GM19238 (cell line): Measurements from ENCODE around the gene THRB.

Experiments used
- DNase-seq: peaks from one replicate; pipeline ENCODE4 v3.0.0; 2011; ENCODE audit warnings: low spot score; ENCODE audit not compliant: insufficient read length

Gene THRB

GRCh38 chr3:24490151-24490550, 4.5 kb downstream of the THRB start:
- DNase-seq: no peak

- no peak for DNase-seq
These were observed 7.1 kb downstream of the THRB start for GRCh38 chr3:24487325-24488262.

DNA sequence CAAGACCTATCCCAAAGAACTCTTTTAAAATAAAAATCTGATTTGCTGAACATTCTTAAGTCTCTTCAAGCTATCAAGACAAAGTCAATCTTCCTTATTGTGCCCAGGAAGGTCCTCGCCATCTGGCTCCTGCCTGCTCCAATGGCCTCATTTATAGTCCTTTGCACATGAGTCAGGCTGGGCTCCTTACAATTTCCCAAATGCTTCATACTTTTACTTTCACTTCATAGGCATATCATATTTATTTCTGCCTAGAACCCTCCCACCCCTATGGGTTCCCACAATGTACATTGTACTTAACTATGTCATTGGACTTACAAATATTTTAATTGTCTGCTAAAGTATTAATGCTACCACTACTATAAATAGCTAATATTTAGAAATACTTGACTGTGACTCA, 9.1 kb downstream of the THRB start:
- no peak for DNase-seq

- no peak for DNase-seq
These were observed 10.8 kb downstream of the THRB start for GRCh38 chr3:24483873-24484272.

DNA sequence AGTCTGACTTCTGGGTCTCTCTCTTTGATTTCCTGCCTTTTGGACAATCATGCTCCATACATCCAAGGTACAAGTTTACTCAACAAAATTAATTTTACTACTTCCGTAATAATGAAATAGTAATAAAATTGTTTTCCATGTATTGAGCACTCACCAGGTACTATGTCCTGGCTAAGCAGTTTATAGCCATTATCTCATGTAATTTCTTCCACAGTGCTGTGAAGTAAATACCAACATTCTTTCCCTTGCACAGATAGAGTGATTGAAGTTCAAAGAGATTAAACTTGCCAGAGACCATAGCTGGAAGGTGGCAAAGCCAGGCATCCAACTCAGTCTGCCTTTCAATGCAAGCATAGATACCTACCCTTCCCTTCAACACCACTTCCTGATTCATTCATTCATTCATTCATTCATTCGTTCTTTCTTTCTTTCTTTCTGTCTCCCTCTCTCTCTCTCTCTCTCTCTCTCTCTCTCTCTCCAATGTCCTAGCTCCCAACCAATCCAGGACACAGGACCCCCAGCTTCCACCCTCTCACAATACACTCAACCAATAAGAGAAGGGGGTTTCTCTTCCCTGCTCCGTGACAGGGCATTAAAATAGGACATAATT, 12.4 kb downstream of the THRB start:
- DNase-seq: no peak

DNA sequence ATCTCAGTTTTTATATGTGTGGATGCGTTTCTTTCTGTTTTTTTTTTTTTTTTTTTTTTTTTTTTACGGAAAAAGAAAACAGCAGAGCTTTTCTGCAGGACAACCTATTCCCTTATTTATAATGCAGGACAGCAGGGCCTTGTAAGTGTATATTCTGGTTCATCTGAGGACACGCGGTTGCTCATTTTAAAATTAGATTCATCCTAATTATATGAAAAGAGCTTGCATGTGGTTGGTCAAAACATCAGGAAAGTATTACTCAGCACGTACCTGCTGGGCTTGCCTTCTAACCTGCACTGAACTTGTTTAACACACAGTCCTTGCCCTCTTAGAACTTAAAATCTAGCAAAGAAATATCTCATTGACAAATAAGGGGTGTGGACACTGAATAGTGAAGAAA, 13.5 kb downstream of the THRB start:
- DNase-seq: no peak

GRCh38 chr3:24480497-24480896, 14.2 kb downstream of the THRB start:
- no peak for DNase-seq

DNA sequence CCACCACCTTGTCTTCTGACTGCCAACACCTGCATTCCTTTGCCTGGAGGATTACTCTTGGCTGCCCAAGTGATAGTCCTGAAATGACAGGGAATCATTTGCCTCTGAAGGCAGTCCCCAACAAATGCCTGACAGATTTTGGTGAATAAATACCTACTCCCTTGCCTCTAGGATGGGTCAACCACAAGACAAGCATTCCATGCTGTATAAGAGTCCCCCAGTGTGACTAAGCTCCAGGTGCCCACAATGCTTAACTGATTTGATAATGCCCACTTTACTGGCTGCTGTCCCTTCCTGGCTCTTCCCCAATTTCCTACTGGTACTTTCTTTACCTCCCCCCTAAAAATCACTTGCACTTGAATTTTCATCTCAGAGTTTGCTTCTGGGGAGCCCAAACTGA, 14.8 kb downstream of the THRB start:
- DNase-seq: no peak

GRCh38 chr3:24476871-24477656, 17.6 kb downstream of the THRB start:
- DNase-seq: no peak

DNA sequence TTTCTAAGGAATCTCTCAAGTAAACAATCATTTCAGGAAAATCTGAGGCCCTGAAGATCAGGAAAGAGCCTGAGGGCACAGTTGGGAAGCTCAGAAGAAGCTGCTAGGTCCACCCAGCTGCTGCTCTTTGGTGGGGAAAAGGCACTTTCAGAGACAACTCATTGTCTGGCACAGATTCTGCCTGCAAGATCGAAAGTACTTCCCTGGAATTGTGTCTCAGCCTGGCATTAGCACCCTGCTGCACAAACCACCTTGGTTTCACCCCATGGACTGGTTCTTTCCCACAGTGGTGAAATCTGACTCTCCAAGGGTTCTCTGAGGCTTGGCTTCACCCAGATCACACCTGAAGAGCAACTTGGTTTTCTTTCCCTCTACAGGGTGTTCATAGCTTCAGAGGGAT, 18.7 kb downstream of the THRB start:
- DNase-seq: no peak

DNA sequence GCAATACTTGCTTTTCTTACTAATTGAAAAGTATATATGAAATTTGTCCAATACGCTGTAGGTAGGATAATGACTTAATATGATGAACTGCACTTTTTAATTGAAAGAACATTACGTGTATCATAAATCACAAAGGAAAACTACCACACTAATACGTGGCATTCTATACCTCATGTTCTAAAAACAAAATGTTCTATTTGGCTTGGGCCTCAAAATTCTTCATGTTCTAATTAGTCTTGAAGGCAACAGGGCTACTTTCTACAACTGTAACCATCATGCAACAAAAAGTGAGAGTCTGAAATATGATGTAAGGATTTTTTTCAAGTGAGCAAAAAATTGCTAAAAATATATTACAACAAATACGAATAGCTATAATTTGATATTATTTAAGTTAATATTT, 19.8 kb downstream of the THRB start:
- no peak for DNase-seq

GRCh38 chr3:24472358-24472757, 22.3 kb downstream of the THRB start:
- no peak for DNase-seq

DNA sequence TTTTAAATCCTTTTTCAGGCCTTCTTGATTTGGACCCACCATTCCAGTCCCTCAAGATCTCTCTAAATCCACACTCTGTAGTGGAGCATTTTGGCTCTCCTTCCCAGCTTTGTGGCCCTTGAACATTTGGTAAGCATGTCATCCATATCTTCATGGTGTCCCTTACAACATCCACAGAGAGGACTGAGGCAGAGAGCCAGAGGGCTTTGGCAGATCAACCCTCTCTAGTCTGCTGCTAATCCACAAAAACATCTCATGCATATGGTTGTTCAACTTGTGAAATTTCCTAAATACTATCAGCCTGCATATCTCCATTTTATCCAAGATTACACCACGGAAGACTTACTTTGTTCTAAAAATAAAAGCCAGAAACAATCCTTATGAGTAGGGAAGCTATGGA, 23.2 kb downstream of the THRB start:
- DNase-seq: no peak

DNA sequence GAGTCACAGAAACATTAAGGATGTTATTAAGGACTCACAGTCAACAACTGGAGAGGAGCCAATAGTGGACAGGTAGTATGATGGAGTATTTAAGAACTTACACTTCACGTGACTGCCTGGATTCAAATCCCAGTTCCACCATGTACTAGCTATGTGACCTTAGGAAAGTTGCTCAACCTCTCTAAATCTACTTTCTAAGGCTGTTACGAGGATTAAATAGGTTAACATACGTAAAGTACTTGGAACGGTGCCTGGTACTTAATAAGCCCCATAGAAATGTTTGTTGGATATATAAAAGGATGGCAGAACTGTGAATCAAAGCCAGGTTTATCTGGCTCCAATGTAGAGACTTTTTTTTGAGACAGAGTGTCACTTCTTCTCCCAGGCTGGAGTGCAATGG, 24.4 kb downstream of the THRB start:
- no peak for DNase-seq

DNA sequence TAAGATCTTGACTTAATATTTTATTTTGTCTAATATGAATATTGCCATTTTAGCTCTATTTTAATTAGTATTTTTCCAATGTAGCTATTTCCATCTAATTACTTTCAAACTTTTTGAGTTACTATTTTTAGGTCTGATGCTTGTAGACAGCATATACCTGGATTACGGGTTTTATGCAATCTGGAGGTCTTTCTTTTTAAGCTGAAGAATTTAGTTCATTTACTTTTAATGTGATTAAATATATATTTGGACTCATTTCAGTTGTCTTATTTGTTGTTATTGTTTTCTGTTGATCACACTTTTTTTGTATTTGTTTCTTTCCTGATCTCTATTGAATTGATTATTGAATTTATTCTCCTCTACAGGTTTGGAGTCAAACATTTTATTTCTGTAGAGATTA, 30.3 kb downstream of the THRB start:
- DNase-seq: no peak

DNA sequence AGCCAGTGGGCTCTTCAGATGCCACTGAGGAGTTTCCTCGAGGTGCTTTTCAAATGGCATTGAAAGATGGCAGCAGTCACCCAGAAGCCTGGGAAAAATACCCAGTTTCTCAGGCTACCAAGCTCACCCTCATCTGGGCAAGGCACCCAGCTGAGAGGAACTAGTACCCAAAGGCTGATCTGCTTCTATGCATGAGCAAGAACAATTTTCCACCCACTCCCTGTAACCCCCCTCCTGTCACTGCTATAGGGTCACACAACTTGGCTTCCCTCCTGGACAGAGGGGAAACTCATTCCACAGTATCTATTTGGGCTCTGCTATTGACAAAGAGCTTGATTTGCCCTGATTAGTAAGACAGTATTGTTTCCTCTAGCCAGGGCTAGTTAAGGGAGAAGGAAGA, 31.9 kb downstream of the THRB start:
- DNase-seq: no peak

DNA sequence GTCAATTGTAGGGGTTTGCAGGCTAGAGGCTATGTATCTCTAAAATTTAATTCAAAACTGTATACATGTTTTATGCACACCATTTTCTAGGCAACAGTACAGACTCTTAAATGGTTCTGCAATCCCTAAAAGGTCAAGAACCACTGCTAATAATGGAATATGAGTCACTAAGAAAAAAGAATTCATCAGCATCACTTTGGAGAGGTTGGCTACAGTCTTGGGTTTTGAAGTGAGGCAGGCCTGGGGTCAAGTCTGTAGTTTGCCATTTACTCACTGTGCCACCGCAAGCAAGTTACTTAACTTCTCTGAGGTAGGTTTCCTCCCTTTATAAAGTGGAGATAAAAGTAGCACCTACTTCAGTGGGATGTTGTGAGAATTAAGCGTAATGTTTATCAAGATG, 33.7 kb downstream of the THRB start:
- no peak for DNase-seq

- no peak for DNase-seq
These were observed 36.9 kb downstream of the THRB start for GRCh38 chr3:24457719-24458118.

GRCh38 chr3:24454856-24455255, 39.8 kb downstream of the THRB start:
- no peak for DNase-seq

GRCh38 chr3:24454393-24454792, 40.3 kb downstream of the THRB start:
- DNase-seq: no peak

DNA sequence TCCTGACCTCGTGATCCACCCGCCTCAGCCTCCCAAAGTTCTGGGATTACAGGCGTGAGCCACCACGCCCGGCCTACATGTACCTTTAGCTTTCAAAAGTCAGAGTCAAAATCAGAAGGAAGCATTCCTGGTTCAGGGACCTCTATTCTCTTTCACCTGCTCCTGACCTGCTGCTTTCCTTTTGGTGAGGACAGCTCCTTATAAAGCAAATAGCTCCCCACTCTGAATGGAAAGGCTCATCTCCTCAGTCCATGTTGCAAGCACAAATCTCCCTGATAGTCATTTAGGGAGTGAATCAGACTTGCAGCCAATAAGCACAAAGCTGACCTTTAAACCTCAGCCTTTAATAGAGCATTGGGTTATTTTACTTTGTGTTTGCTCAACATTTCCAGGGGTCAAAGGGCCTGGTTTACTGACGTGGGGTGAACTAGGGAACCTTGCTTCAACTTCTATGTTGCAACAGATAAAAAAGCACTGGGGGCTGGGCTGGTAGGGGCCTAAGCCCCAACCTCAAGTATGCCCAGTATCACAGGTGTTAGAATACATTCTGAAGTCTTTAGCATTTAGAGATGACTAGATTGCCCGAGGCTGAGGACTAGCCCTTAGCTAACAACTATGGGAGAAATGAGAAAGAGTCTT, 43.1 kb downstream of the THRB start:
- DNase-seq: no peak
